HepG2 (cell line): ENCODE measurements around the gene MED12L. TPM values are rescaled to one million over a fixed set of nuclear protein-coding genes. Genes with fewer than 3 reads are reported as not detected.

Experiments
- ATAC-seq: fragments of 200-7000 bp; cut with Tn5 transposase; 3 replicates; pipeline ENCODE4 v1.9.1; 2020; ENCODE audit warnings: mild to moderate bottlenecking, moderate library complexity
- BruUV-seq: library from RNA; stranded (reverse); fragments of 400-500 nt; replicated peaks from 2 replicates; lab custom pipeline; 2021; lab: Mats Ljungman, UMichigan
- CTCF ChIA-PET: fragments of 300-600 bp; formaldehyde crosslinking; extraction: SDS; loops from one replicate; lab custom pipeline; 2021; ENCODE audit warnings: low total read pairs, inconsistent platforms, low intra/inter-chr PET ratio; lab: Yijun Ruan, JAX
- POLR2A ChIA-PET: fragments of 350-600 bp; sonication (Branson Sonifier 250); formaldehyde crosslinking; loops from one replicate; lab custom pipeline; 2020; ENCODE audit warnings: antibody characterized with exemption, inconsistent platforms; lab: Yijun Ruan, JAX
- DNase-seq: peaks from one replicate; pipeline ENCODE4 v3.0.0-alpha.2; 2015; ENCODE audit warnings: low spot score
- FAIRE-seq: peaks from 3 replicates; lab custom pipeline; 2011; peaks lifted over from hg19 to GRCh38; lab: Jason Lieb, UNC
- H2AFZ ChIP-seq: one replicate; pipeline ENCODE4 v1.6.1; 2011; ENCODE audit warnings: low read length, inconsistent platforms
- H3K27ac ChIP-seq: fragments of 300-600 bp; 3 replicates; pipeline ENCODE4 v1.8.0; 2011; ENCODE audit warnings: mixed run types, mild to moderate bottlenecking, mixed read lengths, low read length, inconsistent platforms; ENCODE audit not compliant: insufficient read depth; ENCODE audit errors: extremely low read length
- H3K27me3 ChIP-seq, 2 experiments: fragments of 200-600 bp in 1 of 2; 2 replicates in 1 of 2; 3 replicates in 1 of 2; pipeline versions ENCODE4 v1.6.0 to v1.8.0; 2011; ENCODE audit warnings: low read length in 2 of 2, mild to moderate bottlenecking in 2 of 2, moderate library complexity in 2 of 2, inconsistent platforms in 1 of 2; ENCODE audit not compliant: insufficient read depth in 2 of 2, control insufficient read depth in 1 of 2
- H3K36me3 ChIP-seq, 2 experiments: fragments of 200-600 bp in 1 of 2; replicated peaks in 1 of 2; 2 replicates in 1 of 2; 3 replicates in 1 of 2; pipeline versions ENCODE4 v1.5.1 to v1.8.0; 2011; ENCODE audit warnings: low read length in 2 of 2, inconsistent platforms in 1 of 2; ENCODE audit not compliant: insufficient read depth in 2 of 2, control insufficient read depth in 1 of 2
- H3K4me1 ChIP-seq: 2 replicates; pipeline ENCODE4 v1.5.1; 2012; ENCODE audit warnings: low read length, inconsistent platforms; ENCODE audit not compliant: insufficient read depth
- H3K4me2 ChIP-seq: 2 replicates; pipeline ENCODE4 v1.6.0; 2011; ENCODE audit warnings: low read depth, low read length, inconsistent platforms
- H3K4me3 ChIP-seq, 3 experiments: fragments of 200-600 bp in 1 of 3; sonication (generic), shearing (Covaris generic) in 1 of 3; replicated peaks in 1 of 3; 2 replicates each; pipeline ENCODE4 v1.5.1; 2011 to 2016; ENCODE audit warnings: low read length in 3 of 3, inconsistent platforms in 2 of 3, low read depth in 2 of 3, mild to moderate bottlenecking in 2 of 3, control low read depth in 1 of 3, mixed read lengths in 1 of 3; ENCODE audit not compliant: insufficient read depth in 1 of 3
- H3K79me2 ChIP-seq: one replicate; pipeline ENCODE4 v1.6.1; 2011; ENCODE audit warnings: low read length, inconsistent platforms; ENCODE audit not compliant: insufficient read depth
- H3K9ac ChIP-seq: 2 replicates; pipeline ENCODE4 v1.6.0; 2011; ENCODE audit warnings: mild to moderate bottlenecking, low read depth, low read length, inconsistent platforms; ENCODE audit not compliant: insufficient read depth
- H3K9me3 ChIP-seq: 2 replicates; pipeline ENCODE4 v1.5.1; 2012; ENCODE audit warnings: mild to moderate bottlenecking, low read length
- H4K20me1 ChIP-seq: 2 replicates; pipeline ENCODE4 v1.6.0; 2011; ENCODE audit warnings: inconsistent platforms, mild to moderate bottlenecking, low read length, moderate library complexity; ENCODE audit not compliant: insufficient read depth
- STAG1 ChIP-seq: sonication (generic); formaldehyde crosslinking; IDR thresholded peaks from 2 replicates; pipeline ENCODE4 v1.4.0; 2020; ENCODE audit warnings: missing genetic modification reagents
- ZNF224 ChIP-seq: sonication (generic); formaldehyde crosslinking; IDR thresholded peaks from 2 replicates; pipeline ENCODE4 v1.5.0; 2020; ENCODE audit warnings: mild to moderate bottlenecking, missing genetic modification reagents
- ZNF607 ChIP-seq: sonication (generic); formaldehyde crosslinking; IDR thresholded peaks from 2 replicates; pipeline ENCODE4 v1.5.1; 2020; ENCODE audit warnings: missing genetic modification reagents, mild to moderate bottlenecking, borderline replicate concordance
- ZNF776 ChIP-seq: sonication (generic); formaldehyde crosslinking; IDR thresholded peaks from 2 replicates; pipeline ENCODE4 v1.4.0; 2020; ENCODE audit warnings: mild to moderate bottlenecking, missing genetic modification reagents
- ZNF83 ChIP-seq: sonication (generic); formaldehyde crosslinking; IDR thresholded peaks from 2 replicates; pipeline ENCODE4 v1.4.0; 2020; ENCODE audit warnings: missing genetic modification reagents, mild to moderate bottlenecking, borderline replicate concordance
- WGBS: methylation state at CpG from one replicate; pipeline ENCODE4 v1.1.6; 2017; ENCODE audit warnings: low lambda C conversion rate; 5-methylcytosine and 5-hydroxymethylcytosine counted together
- in situ Hi-C: cut with HindIII; loops from 2 replicates; pipeline ENCODE4 v1.10.0; 2017; ENCODE audit warnings: low pct_unique_long_range_greater_than_20kb; ENCODE audit not compliant: extremely low pct_ligation_motif_present
- intact Hi-C: fragments of 100-400 bp; cut with micrococcal nuclease; formaldehyde crosslinking; loops from one replicate; pipeline ENCODE4 v1.10.0; 2022; ENCODE audit not compliant: unreplicated experiment
- polyA plus RNA-seq, 8 experiments: library from polyadenylated mRNA; depleted of rRNA in 3 of 8; stranded (reverse) in 7 of 8; unstranded in 1 of 8; fragments of >200 nt; fragmentation: Illumina TruSeq in 4 of 8; extraction: Trizol in 4 of 8; gene quantifications; 2 replicates each; pipeline versions ENCODE4 v1.2.1 to v1.2.3, GENCODE V29; 2011 to 2016; ENCODE audit warnings: low read depth in 4 of 8, missing spikeins in 1 of 8, mixed read lengths in 1 of 8; ENCODE audit not compliant: insufficient read depth in 1 of 8
- total RNA-seq, 5 experiments: library from RNA; depleted of rRNA; stranded (reverse); fragments of >200 nt; fragmentation: Illumina TruSeq; extraction: Trizol; gene quantifications; 2 replicates each; pipeline ENCODE4 v1.2.3, GENCODE V29; 2016; ENCODE audit warnings: low read depth in 1 of 5
- TF ChIP-seq, protein P1 (sequence below): sonication (generic); formaldehyde crosslinking; IDR thresholded peaks from 2 replicates; pipeline ENCODE4 v1.9.0; 2021; ENCODE audit warnings: missing genetic modification reagents, borderline replicate concordance
- TF ChIP-seq, protein P2 (sequence below): sonication (generic); formaldehyde crosslinking; IDR thresholded peaks from 2 replicates; pipeline ENCODE4 v1.5.0; 2020; ENCODE audit warnings: missing genetic modification reagents, mild to moderate bottlenecking, borderline replicate concordance
- TF ChIP-seq, protein P3 (sequence below): sonication (generic); formaldehyde crosslinking; IDR thresholded peaks from 2 replicates; pipeline ENCODE4 v1.4.0; 2020; ENCODE audit warnings: mild to moderate bottlenecking, missing genetic modification reagents
- TF ChIP-seq, protein P4 (sequence below): sonication (generic); formaldehyde crosslinking; IDR thresholded peaks from 2 replicates; pipeline ENCODE4 v1.5.0; 2020; ENCODE audit warnings: mild to moderate bottlenecking, missing genetic modification reagents, moderate library complexity

The MED12L gene
- total and polyA plus RNA-seq, 2 of the 13 experiments (the other 11 are each of a cell fraction or from before 2014, with no cell fraction given): 0.07 to 0.64 TPM

DNA sequence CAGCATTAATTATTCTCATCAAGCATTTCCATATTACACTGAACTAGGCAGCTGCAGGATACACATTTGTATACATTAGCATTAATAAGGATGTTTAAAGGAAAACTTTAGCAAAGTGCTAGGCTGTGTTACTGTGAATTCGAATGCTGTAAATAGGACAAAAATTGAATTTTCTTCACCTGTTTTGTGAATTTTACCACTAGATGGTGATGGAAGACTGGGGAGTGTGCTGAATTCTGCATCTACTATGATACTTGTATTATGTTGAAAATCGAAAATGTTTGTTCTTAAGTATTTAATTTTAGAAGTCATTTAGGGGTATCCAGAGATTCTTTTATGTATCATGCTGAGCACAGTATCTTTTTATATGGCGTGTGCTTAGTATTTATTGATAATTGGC is 205.2 kb downstream of the MED12L start:
- Histone ChIP-seq H3K36me3 (no peaks in the 10 kb centered on the region), H2AFZ (no peak overlapping the region), H4K20me1 (no peaks in the 10 kb centered on the region), H3K27me3 (no peaks in the 10 kb centered on the region), H3K9me3 (no peaks in the 10 kb centered on the region)
- ATAC-seq (no peak), FAIRE-seq (no peak)
- CTCF ChIA-PET: no interaction called here
- intact Hi-C loops: loop anchor here (1.0 kb wide), 1 partner anchor 37 kb away; no protein-coding TSS in a partner anchor
- POLR2A ChIA-PET: no interaction called here
- no TSS peak for BruUV-seq
- 1% methylated on average over 3 of the region's 3 CpGs for WGBS
- in situ Hi-C loops: no loop called here
- TF ChIP-seq, protein P1, sequence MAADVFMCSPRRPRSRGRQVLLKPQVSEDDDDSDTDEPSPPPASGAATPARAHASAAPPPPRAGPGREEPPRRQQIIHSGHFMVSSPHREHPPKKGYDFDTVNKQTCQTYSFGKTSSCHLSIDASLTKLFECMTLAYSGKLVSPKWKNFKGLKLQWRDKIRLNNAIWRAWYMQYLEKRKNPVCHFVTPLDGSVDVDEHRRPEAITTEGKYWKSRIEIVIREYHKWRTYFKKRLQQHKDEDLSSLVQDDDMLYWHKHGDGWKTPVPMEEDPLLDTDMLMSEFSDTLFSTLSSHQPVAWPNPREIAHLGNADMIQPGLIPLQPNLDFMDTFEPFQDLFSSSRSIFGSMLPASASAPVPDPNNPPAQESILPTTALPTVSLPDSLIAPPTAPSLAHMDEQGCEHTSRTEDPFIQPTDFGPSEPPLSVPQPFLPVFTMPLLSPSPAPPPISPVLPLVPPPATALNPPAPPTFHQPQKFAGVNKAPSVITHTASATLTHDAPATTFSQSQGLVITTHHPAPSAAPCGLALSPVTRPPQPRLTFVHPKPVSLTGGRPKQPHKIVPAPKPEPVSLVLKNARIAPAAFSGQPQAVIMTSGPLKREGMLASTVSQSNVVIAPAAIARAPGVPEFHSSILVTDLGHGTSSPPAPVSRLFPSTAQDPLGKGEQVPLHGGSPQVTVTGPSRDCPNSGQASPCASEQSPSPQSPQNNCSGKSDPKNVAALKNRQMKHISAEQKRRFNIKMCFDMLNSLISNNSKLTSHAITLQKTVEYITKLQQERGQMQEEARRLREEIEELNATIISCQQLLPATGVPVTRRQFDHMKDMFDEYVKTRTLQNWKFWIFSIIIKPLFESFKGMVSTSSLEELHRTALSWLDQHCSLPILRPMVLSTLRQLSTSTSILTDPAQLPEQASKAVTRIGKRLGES (CRISPR knock-in tag): no peak
- TF ChIP-seq ZNF607 (no peak), ZNF776 (CRISPR knock-in tag) (no peak), STAG1 (peak; percentile 60), ZNF83 (CRISPR knock-in tag) (no peak), ZNF224 (CRISPR knock-in tag) (no peak)
- TF ChIP-seq, protein P2, sequence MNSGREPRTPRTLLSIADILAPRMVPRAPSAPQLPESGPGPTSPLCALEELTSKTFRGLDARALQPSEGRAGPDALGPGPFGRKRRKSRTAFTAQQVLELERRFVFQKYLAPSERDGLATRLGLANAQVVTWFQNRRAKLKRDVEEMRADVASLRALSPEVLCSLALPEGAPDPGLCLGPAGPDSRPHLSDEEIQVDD (CRISPR knock-in tag): no peak
- TF ChIP-seq, protein P3, sequence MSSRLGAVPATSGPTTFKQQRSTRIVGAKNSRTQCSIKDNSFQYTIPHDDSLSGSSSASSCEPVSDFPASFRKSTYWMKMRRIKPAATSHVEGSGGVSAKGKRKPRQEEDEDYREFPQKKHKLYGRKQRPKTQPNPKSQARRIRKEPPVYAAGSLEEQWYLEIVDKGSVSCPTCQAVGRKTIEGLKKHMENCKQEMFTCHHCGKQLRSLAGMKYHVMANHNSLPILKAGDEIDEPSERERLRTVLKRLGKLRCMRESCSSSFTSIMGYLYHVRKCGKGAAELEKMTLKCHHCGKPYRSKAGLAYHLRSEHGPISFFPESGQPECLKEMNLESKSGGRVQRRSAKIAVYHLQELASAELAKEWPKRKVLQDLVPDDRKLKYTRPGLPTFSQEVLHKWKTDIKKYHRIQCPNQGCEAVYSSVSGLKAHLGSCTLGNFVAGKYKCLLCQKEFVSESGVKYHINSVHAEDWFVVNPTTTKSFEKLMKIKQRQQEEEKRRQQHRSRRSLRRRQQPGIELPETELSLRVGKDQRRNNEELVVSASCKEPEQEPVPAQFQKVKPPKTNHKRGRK: no peak
- TF ChIP-seq, protein P4, sequence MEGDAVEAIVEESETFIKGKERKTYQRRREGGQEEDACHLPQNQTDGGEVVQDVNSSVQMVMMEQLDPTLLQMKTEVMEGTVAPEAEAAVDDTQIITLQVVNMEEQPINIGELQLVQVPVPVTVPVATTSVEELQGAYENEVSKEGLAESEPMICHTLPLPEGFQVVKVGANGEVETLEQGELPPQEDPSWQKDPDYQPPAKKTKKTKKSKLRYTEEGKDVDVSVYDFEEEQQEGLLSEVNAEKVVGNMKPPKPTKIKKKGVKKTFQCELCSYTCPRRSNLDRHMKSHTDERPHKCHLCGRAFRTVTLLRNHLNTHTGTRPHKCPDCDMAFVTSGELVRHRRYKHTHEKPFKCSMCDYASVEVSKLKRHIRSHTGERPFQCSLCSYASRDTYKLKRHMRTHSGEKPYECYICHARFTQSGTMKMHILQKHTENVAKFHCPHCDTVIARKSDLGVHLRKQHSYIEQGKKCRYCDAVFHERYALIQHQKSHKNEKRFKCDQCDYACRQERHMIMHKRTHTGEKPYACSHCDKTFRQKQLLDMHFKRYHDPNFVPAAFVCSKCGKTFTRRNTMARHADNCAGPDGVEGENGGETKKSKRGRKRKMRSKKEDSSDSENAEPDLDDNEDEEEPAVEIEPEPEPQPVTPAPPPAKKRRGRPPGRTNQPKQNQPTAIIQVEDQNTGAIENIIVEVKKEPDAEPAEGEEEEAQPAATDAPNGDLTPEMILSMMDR (CRISPR knock-in tag): peak; percentile 37
- TF ChIP-seq, all 625 proteins: peak for 2
- H3K4me2 ChIP-seq: no peak overlapping the region
- no peak for DNase-seq
- H3K4me3 ChIP-seq: no peak overlapping the region
- H3K9ac ChIP-seq: no peak overlapping the region
- 0 out of 2 replicates have a peak, but pooled peaks cover 5% of the 10 kb centered on the region for H3K4me1 ChIP-seq
- no peaks in the 10 kb centered on the region for H3K79me2 ChIP-seq
- no peak overlapping the region for H3K27ac ChIP-seq
